HepG2 (cell line): ENCODE measurements around the gene NOB1. TPM values are rescaled to one million over a fixed set of nuclear protein-coding genes. Genes with fewer than 3 reads are reported as not detected.

Source experiments
- AGO1 ChIP-seq: fragments of 200-400 bp; formaldehyde crosslinking; IDR thresholded peaks from 2 replicates; pipeline ENCODE4 v1.6.1; 2017; ENCODE audit warnings: mild to moderate bottlenecking, low read depth, low read length, moderate library complexity; ENCODE audit not compliant: poor library complexity, severe bottlenecking
- CENPT ChIP-seq: sonication (generic); formaldehyde crosslinking; IDR thresholded peaks from 2 replicates; pipeline ENCODE4 v1.8.0; 2022; ENCODE audit warnings: low read depth, mild to moderate bottlenecking, moderate library complexity, missing genetic modification reagents
- ELF1 ChIP-seq: sonication (generic); formaldehyde crosslinking; IDR thresholded peaks from 2 replicates; pipeline ENCODE4 v1.4.0; 2020; ENCODE audit warnings: missing genetic modification reagents
- FOSL1 ChIP-seq: sonication (generic); formaldehyde crosslinking; IDR thresholded peaks from 2 replicates; pipeline ENCODE4 v1.9.0; 2021; ENCODE audit warnings: missing genetic modification reagents, borderline replicate concordance
- FOXO4 ChIP-seq: sonication (generic); formaldehyde crosslinking; conservative IDR thresholded peaks from 2 replicates; pipeline ENCODE4 v1.8.1; 2023; ENCODE audit warnings: missing genetic modification reagents
- JUNB ChIP-seq: sonication (generic); formaldehyde crosslinking; IDR thresholded peaks from 2 replicates; pipeline ENCODE4 v1.8.0; 2022; ENCODE audit warnings: missing genetic modification reagents, mild to moderate bottlenecking, borderline replicate concordance
- KDM4B ChIP-seq: sonication (generic); formaldehyde crosslinking; IDR thresholded peaks from 2 replicates; pipeline ENCODE4 v1.4.0; 2020; ENCODE audit warnings: missing genetic modification reagents
- KDM6A ChIP-seq: IDR thresholded peaks from 2 replicates; pipeline ENCODE4 v1.6.1; 2016; ENCODE audit warnings: low read depth
- KLF12 ChIP-seq: sonication (generic); formaldehyde crosslinking; IDR thresholded peaks from 2 replicates; pipeline ENCODE4 v1.4.0; 2020; ENCODE audit warnings: missing genetic modification reagents, borderline replicate concordance
- NR0B2 ChIP-seq: sonication (generic); formaldehyde crosslinking; IDR thresholded peaks from 2 replicates; pipeline ENCODE4 v1.4.0; 2020; ENCODE audit warnings: mild to moderate bottlenecking, missing genetic modification reagents
- NR2F1 ChIP-seq, 2 experiments: fragments of 450-650 bp in 1 of 2; formaldehyde crosslinking in 1 of 2; IDR thresholded peaks; 2 replicates each; pipeline versions ENCODE4 v1.5.0 to v1.6.1; 2016 to 2020; ENCODE audit warnings: mild to moderate bottlenecking in 1 of 2, missing compliant biosample characterization in 1 of 2, missing genetic modification reagents in 1 of 2, moderate library complexity in 1 of 2
- REPIN1 ChIP-seq: sonication (generic); formaldehyde crosslinking; IDR thresholded peaks from 2 replicates; pipeline ENCODE4 v1.8.0; 2022; ENCODE audit warnings: missing genetic modification reagents, low read depth, mild to moderate bottlenecking, borderline replicate concordance
- SATB2 ChIP-seq: sonication (generic); formaldehyde crosslinking; IDR thresholded peaks from 2 replicates; pipeline ENCODE4 v1.5.0; 2020; ENCODE audit warnings: missing genetic modification reagents
- SCMH1 ChIP-seq: sonication (generic); formaldehyde crosslinking; IDR thresholded peaks from 2 replicates; pipeline ENCODE4 v1.9.0; 2021; ENCODE audit warnings: missing genetic modification reagents, mild to moderate bottlenecking, borderline replicate concordance
- THYN1 ChIP-seq: sonication (generic); formaldehyde crosslinking; IDR thresholded peaks from 2 replicates; pipeline ENCODE4 v1.8.1; 2023; ENCODE audit warnings: low read depth, mild to moderate bottlenecking, moderate library complexity, missing genetic modification reagents, borderline replicate concordance
- YEATS4 ChIP-seq: sonication (generic); formaldehyde crosslinking; IDR thresholded peaks from 2 replicates; pipeline ENCODE4 v1.4.0; 2020; ENCODE audit warnings: missing genetic modification reagents, borderline replicate concordance
- ZBTB7A ChIP-seq: sonication (generic); formaldehyde crosslinking; IDR thresholded peaks from 2 replicates; pipeline ENCODE4 v1.8.0; 2022; ENCODE audit warnings: mild to moderate bottlenecking, missing genetic modification reagents
- ZIK1 ChIP-seq: sonication (generic); formaldehyde crosslinking; IDR thresholded peaks from 2 replicates; pipeline ENCODE4 v1.5.0; 2020; ENCODE audit warnings: mild to moderate bottlenecking, low read depth, missing genetic modification reagents, borderline replicate concordance
- ZNF10 ChIP-seq: sonication (generic); formaldehyde crosslinking; IDR thresholded peaks from 2 replicates; pipeline ENCODE4 v1.4.0; 2020; ENCODE audit warnings: mild to moderate bottlenecking, low read depth, missing genetic modification reagents, borderline replicate concordance
- ZNF30 ChIP-seq: sonication (generic); formaldehyde crosslinking; IDR thresholded peaks from 2 replicates; pipeline ENCODE4 v1.5.0; 2020; ENCODE audit warnings: mild to moderate bottlenecking, missing genetic modification reagents
- ZNF577 ChIP-seq: sonication (generic); formaldehyde crosslinking; IDR thresholded peaks from 2 replicates; pipeline ENCODE4 v1.4.0; 2020; ENCODE audit warnings: mild to moderate bottlenecking, low read depth, missing genetic modification reagents, borderline replicate concordance
- ZNF776 ChIP-seq: sonication (generic); formaldehyde crosslinking; IDR thresholded peaks from 2 replicates; pipeline ENCODE4 v1.4.0; 2020; ENCODE audit warnings: mild to moderate bottlenecking, missing genetic modification reagents
- ZNF850 ChIP-seq: sonication (generic); formaldehyde crosslinking; conservative IDR thresholded peaks from 2 replicates; pipeline ENCODE4 v1.9.0; 2021; ENCODE audit warnings: mild to moderate bottlenecking, missing genetic modification reagents
- polyA plus RNA-seq, 8 experiments: library from polyadenylated mRNA; depleted of rRNA in 3 of 8; stranded (reverse) in 7 of 8; unstranded in 1 of 8; fragments of >200 nt; fragmentation: Illumina TruSeq in 4 of 8; extraction: Trizol in 4 of 8; gene quantifications; 2 replicates each; pipeline versions ENCODE4 v1.2.1 to v1.2.3, GENCODE V29; 2011 to 2016; ENCODE audit warnings: low read depth in 4 of 8, missing spikeins in 1 of 8, mixed read lengths in 1 of 8; ENCODE audit not compliant: insufficient read depth in 1 of 8
- total RNA-seq, 5 experiments: library from RNA; depleted of rRNA; stranded (reverse); fragments of >200 nt; fragmentation: Illumina TruSeq; extraction: Trizol; gene quantifications; 2 replicates each; pipeline ENCODE4 v1.2.3, GENCODE V29; 2016; ENCODE audit warnings: low read depth in 1 of 5
- TF ChIP-seq, protein P1 (sequence below): sonication (generic); formaldehyde crosslinking; IDR thresholded peaks from 2 replicates; pipeline ENCODE4 v1.8.0; 2022; ENCODE audit warnings: low read depth, missing genetic modification reagents
- TF ChIP-seq, protein P2 (sequence below): sonication (generic); formaldehyde crosslinking; conservative IDR thresholded peaks from 2 replicates; pipeline ENCODE4 v1.5.0; 2020; ENCODE audit warnings: missing genetic modification reagents

The NOB1 gene
- total and polyA plus RNA-seq, 2 of the 13 experiments (the other 11 are each of a cell fraction or from before 2014, with no cell fraction given), result 47.1 to 162 TPM

DNA sequence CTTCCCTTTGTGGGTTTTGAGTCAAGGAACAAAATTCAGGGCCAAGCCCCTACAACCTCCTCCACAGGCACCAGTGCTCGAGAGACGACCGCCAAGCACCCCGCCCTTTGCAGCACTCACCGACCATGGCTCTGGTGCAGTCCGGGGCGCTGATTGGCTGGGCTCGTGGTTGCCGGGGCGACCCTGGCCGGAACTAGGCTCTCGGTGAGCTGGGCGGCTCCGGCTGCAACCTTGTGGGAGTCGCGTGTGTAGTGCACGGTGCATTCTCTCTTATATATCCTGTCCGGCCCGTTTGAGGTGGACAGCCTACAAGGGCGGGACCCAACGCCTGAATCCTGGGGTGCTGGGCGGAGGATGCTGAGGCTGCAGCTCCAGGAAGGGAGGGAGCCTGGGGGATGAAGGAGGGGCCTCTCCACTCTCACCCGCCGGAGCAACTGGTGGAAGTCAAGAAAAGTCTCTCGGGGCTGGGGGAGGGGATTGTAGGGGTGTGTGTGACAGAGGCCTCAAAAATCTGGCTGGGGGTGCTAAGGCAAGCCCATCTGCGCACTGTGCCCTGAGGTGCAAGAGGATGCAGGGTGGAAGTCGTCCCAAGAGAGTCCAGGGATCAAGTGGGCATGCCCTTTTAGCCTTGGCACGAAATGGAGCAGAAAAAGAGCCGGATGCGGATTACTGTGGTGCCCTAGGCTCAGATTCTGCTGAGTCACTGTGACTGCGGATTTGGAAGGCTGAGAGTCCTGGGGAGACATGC is 28.2 kb downstream of the NOB1 start, which contains the start of gene NQO1 (continued):
- TF ChIP-seq ZIK1 (CRISPR knock-in tag) (no peak), THYN1 (CRISPR knock-in tag) (no peak), KDM4B (no peak), JUNB (CRISPR knock-in tag) (no peak), NR2F1 (CRISPR knock-in tag; IDR thresholded peaks at IDR 0.05) (peak; percentile 26 to 45; a peak in 2 of 4 replicates), ELF1 (CRISPR knock-in tag) (peak; percentile 77), CENPT (CRISPR knock-in tag) (no peak), SATB2 (CRISPR knock-in tag) (no peak), AGO1 (peak; percentile 23), YEATS4 (peak; percentile 67; the same call in 1 of the 2 replicates), ZNF10 (CRISPR knock-in tag) (no peak), ZNF577 (CRISPR knock-in tag) (no peak), ZNF30 (CRISPR knock-in tag) (no peak), ZNF776 (CRISPR knock-in tag) (no peak), KLF12 (CRISPR knock-in tag) (no peak), NR0B2 (CRISPR knock-in tag) (no peak), KDM6A (CRISPR knock-in tag) (no peak), FOSL1 (CRISPR knock-in tag) (no peak), ZNF850 (CRISPR knock-in tag) (no peak), SCMH1 (CRISPR knock-in tag) (no peak), ZBTB7A (peak; percentile 61; the same call in 1 of the 2 replicates), FOXO4 (CRISPR knock-in tag) (no peak), REPIN1 (CRISPR knock-in tag) (no peak; the same call in 1 of the 2 replicates)
- TF ChIP-seq, protein P1, sequence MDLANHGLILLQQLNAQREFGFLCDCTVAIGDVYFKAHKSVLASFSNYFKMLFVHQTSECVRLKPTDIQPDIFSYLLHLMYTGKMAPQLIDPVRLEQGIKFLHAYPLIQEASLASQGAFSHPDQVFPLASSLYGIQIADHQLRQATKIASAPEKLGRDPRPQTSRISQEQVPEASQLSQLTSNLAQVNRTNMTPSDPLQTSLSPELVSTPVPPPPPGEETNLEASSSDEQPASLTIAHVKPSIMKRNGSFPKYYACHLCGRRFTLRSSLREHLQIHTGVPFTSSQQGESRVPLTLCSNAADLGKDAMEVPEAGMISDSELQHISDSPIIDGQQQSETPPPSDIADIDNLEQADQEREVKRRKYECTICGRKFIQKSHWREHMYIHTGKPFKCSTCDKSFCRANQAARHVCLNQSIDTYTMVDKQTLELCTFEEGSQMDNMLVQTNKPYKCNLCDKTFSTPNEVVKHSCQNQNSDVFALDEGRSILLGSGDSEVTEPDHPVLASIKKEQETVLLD, result no peak
- TF ChIP-seq, protein P2, sequence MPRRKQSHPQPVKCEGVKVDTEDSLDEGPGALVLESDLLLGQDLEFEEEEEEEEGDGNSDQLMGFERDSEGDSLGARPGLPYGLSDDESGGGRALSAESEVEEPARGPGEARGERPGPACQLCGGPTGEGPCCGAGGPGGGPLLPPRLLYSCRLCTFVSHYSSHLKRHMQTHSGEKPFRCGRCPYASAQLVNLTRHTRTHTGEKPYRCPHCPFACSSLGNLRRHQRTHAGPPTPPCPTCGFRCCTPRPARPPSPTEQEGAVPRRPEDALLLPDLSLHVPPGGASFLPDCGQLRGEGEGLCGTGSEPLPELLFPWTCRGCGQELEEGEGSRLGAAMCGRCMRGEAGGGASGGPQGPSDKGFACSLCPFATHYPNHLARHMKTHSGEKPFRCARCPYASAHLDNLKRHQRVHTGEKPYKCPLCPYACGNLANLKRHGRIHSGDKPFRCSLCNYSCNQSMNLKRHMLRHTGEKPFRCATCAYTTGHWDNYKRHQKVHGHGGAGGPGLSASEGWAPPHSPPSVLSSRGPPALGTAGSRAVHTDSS, result no peak
